LNCAP (cell line): ENCODE measurements around the gene CSMD2.

Experiments
- CTCF ChIP-seq: fragments of 450-650 bp; IDR thresholded peaks from 2 replicates; pipeline ENCODE4 v1.5.1; 2017; ENCODE audit warnings: mild to moderate bottlenecking

Gene CSMD2

GRCh38 chr1:33569331-33569730 lies 595.7 kb downstream of the CSMD2 start:
- TF ChIP-seq CTCF: no peak

GRCh38 chr1:33563699-33564098 lies 601.3 kb downstream of the CSMD2 start:
- no peak for TF ChIP-seq CTCF

- no peak for TF ChIP-seq CTCF
Observed at GRCh38 chr1:33562563-33562962, 602.5 kb downstream of the CSMD2 start.

GRCh38 chr1:33561576-33561975 lies 603.5 kb downstream of the CSMD2 start:
- no peak for TF ChIP-seq CTCF

- no peak for TF ChIP-seq CTCF
Observed at GRCh38 chr1:33560680-33561079, 604.4 kb downstream of the CSMD2 start.

GRCh38 chr1:33548721-33549120 lies 616.3 kb downstream of the CSMD2 start:
- no peak for TF ChIP-seq CTCF

- no peak for TF ChIP-seq CTCF
Observed at GRCh38 chr1:33548319-33548718, 616.7 kb downstream of the CSMD2 start.

- no peak for TF ChIP-seq CTCF
Observed at GRCh38 chr1:33547576-33547975, 617.5 kb downstream of the CSMD2 start.
